HG03045 (cell line): ENCODE results near the gene SPATA13.

Source experiments
- ATAC-seq: cut with Tn5 transposase; IDR thresholded peaks from one replicate; pipeline ENCODE4 v1.9.1; 2021; ENCODE audit warnings: mild to moderate bottlenecking, moderate library complexity; ENCODE audit not compliant: unreplicated experiment

Gene SPATA13

GRCh38 chr13:24247016-24247415 is 86.5 kb downstream of the SPATA13 start:
- ATAC-seq, result no peak

- ATAC-seq, result no peak
Measured at GRCh38 chr13:24249624-24250023, 89.1 kb downstream of the SPATA13 start.

GRCh38 chr13:24250376-24251057 is 90.0 kb downstream of the SPATA13 start:
- no peak for ATAC-seq

- ATAC-seq, result no peak
Measured at GRCh38 chr13:24251525-24251924, 91.0 kb downstream of the SPATA13 start.

- no peak for ATAC-seq
Measured at GRCh38 chr13:24252136-24252535, 91.6 kb downstream of the SPATA13 start.

GRCh38 chr13:24253520-24254145 is 93.1 kb downstream of the SPATA13 start:
- ATAC-seq, result no peak

- no peak for ATAC-seq
Measured at GRCh38 chr13:24254146-24254841, 93.8 kb downstream of the SPATA13 start.

GRCh38 chr13:24257497-24257896 is 97.0 kb downstream of the SPATA13 start:
- no peak for ATAC-seq

GRCh38 chr13:24261566-24261965 is 101.0 kb downstream of the SPATA13 start:
- no peak for ATAC-seq

- no peak for ATAC-seq
Measured at GRCh38 chr13:24263632-24264031, 103.1 kb downstream of the SPATA13 start.

GRCh38 chr13:24264976-24265375 is 104.5 kb downstream of the SPATA13 start:
- no peak for ATAC-seq

GRCh38 chr13:24265453-24265852 is 104.9 kb downstream of the SPATA13 start:
- no peak for ATAC-seq

- no peak for ATAC-seq
Measured at GRCh38 chr13:24267274-24267673, 106.8 kb downstream of the SPATA13 start.

GRCh38 chr13:24267801-24268200 is 107.3 kb downstream of the SPATA13 start:
- no peak for ATAC-seq

- ATAC-seq, result no peak
Measured at GRCh38 chr13:24269821-24270220, 109.3 kb downstream of the SPATA13 start.

GRCh38 chr13:24270639-24271141 is 110.2 kb downstream of the SPATA13 start:
- peak; percentile 61 for ATAC-seq

GRCh38 chr13:24271231-24271600 is 110.7 kb downstream of the SPATA13 start:
- ATAC-seq, result no peak

- peak; percentile 47 for ATAC-seq
Measured at GRCh38 chr13:24271601-24272451, 111.3 kb downstream of the SPATA13 start.

- ATAC-seq, result no peak
Measured at GRCh38 chr13:24272452-24273161, 112.1 kb downstream of the SPATA13 start.

GRCh38 chr13:24273926-24274325 is 113.4 kb downstream of the SPATA13 start:
- ATAC-seq, result no peak
